Effector memory CD8-positive, alpha-beta T cell (primary cell): ENCODE measurements around the gene UPP2.

Experiments used
- ATAC-seq: fragments of 150-1000 bp; cut with Tn5 transposase; replicated peaks from 2 replicates; pipeline ENCODE4 v1.10.0; 2021; ENCODE audit warnings: mild to moderate bottlenecking, moderate library complexity
- DNase-seq, 3 experiments: peaks; one replicate each; pipeline ENCODE4 v3.0.0; 2021
- H3K27ac Mint-ChIP-seq, 2 donors: one replicate each; pipeline ENCODE4 v1.8.0; 2022; ENCODE audit warnings: mild to moderate bottlenecking in 2 of 2, mixed read lengths in 2 of 2, moderate library complexity in 2 of 2
- H3K27me3 Mint-ChIP-seq, 2 donors: one replicate each; pipeline ENCODE4 v1.8.0; 2022; ENCODE audit warnings: mixed read lengths in 2 of 2
- H3K36me3 Mint-ChIP-seq: one replicate; pipeline ENCODE4 v1.8.0; 2022; ENCODE audit warnings: mild to moderate bottlenecking, moderate library complexity, mixed read lengths; ENCODE audit not compliant: insufficient read depth
- H3K4me1 Mint-ChIP-seq, 2 donors: one replicate each; pipeline ENCODE4 v1.8.0; 2022; ENCODE audit warnings: low read depth in 2 of 2, mixed read lengths in 2 of 2
- H3K4me3 Mint-ChIP-seq, 2 donors: one replicate each; pipeline ENCODE4 v1.8.0; 2022; ENCODE audit warnings: mild to moderate bottlenecking in 2 of 2, mixed read lengths in 2 of 2, moderate library complexity in 2 of 2
- H3K9me3 Mint-ChIP-seq, 2 donors: one replicate each; pipeline ENCODE4 v1.8.0; 2022; ENCODE audit warnings: mixed read lengths in 2 of 2

The UPP2 gene

GRCh38 chr2:158178646-158179045 lies 77.0 kb downstream of the UPP2 start:
- Mint-ChIP-seq H3K36me3 (no peaks in the 10 kb centered on the region), H3K9me3 (no peaks in the 10 kb centered on the region), H3K4me3 (no peak overlapping the region), H3K4me1 (no peaks in the 10 kb centered on the region), H3K27me3 (peaks cover 21 to 22% of the 10 kb centered on the region in 2 donors), H3K27ac (no peak overlapping the region)
- DNase-seq = no peak
- no peak for ATAC-seq

GRCh38 chr2:158179660-158180059 lies 78.0 kb downstream of the UPP2 start:
- ATAC-seq (no peak), DNase-seq (no peak)
- no peaks in the 10 kb centered on the region for H3K4me1 Mint-ChIP-seq
- H3K36me3 Mint-ChIP-seq = no peaks in the 10 kb centered on the region
- H3K27me3 Mint-ChIP-seq = peaks cover 21 to 22% of the 10 kb centered on the region in 2 donors
- no peaks in the 10 kb centered on the region for H3K9me3 Mint-ChIP-seq
- H3K4me3 Mint-ChIP-seq = no peak overlapping the region
- no peak overlapping the region for H3K27ac Mint-ChIP-seq

- no peak for ATAC-seq
- no peaks in the 10 kb centered on the region for H3K36me3 Mint-ChIP-seq
- DNase-seq = no peak
- no peak overlapping the region for H3K27ac Mint-ChIP-seq
- H3K9me3 Mint-ChIP-seq = no peaks in the 10 kb centered on the region
- no peaks in the 10 kb centered on the region for H3K4me1 Mint-ChIP-seq
- H3K27me3 Mint-ChIP-seq = peaks cover 10 to 21% of the 10 kb centered on the region in 2 donors
- H3K4me3 Mint-ChIP-seq = no peak overlapping the region
These were observed 79.5 kb downstream of the UPP2 start for GRCh38 chr2:158181171-158181570.

- DNase-seq (no peak), ATAC-seq (no peak)
- H3K4me3 Mint-ChIP-seq = no peak overlapping the region
- H3K27ac Mint-ChIP-seq = no peak overlapping the region
- peaks cover 10 to 21% of the 10 kb centered on the region in 2 donors for H3K27me3 Mint-ChIP-seq
- H3K9me3 Mint-ChIP-seq = no peaks in the 10 kb centered on the region
- no peaks in the 10 kb centered on the region for H3K36me3 Mint-ChIP-seq
- no peaks in the 10 kb centered on the region for H3K4me1 Mint-ChIP-seq
These were observed 81.1 kb downstream of the UPP2 start for GRCh38 chr2:158182676-158183295.

- Mint-ChIP-seq H3K4me3 (no peak overlapping the region), H3K27me3 (peaks cover 10 to 21% of the 10 kb centered on the region in 2 donors)
These were observed 82.3 kb downstream of the UPP2 start for GRCh38 chr2:158184001-158184400.

GRCh38 chr2:158184556-158185343 lies 83.1 kb downstream of the UPP2 start:
- Mint-ChIP-seq H3K9me3 (no peaks in the 10 kb centered on the region), H3K27ac (no peak overlapping the region), H3K36me3 (no peaks in the 10 kb centered on the region), H3K27me3 (peaks cover 9 to 21% of the 10 kb centered on the region in 2 donors), H3K4me3 (no peak overlapping the region), H3K4me1 (peaks cover 0 to 1% of the 10 kb centered on the region in 2 donors)
- DNase-seq (no peak), ATAC-seq (no peak)

More at GRCh38 chr2:158184001-158184400, 82.3 kb downstream of the UPP2 start:
- H3K9me3 Mint-ChIP-seq = no peaks in the 10 kb centered on the region
- ATAC-seq = no peak
- no peaks in the 10 kb centered on the region for H3K36me3 Mint-ChIP-seq
- no peaks in the 10 kb centered on the region for H3K4me1 Mint-ChIP-seq
- H3K27ac Mint-ChIP-seq = no peak overlapping the region
- DNase-seq = no peak
